Prostate gland (tissue), 2 donors: ENCODE results near the gene SPATA25. TPM values are rescaled to one million over a fixed set of nuclear protein-coding genes. Genes with fewer than 3 reads are reported as not detected.
"Not testable (repeated sequence)": the region's sequence is repeated elsewhere in the genome, so short reads cannot be mapped to it uniquely, and the experiment has no call there.

ENCODE experiments used
- DNase-seq: peaks from one replicate; pipeline ENCODE4 v3.0.0-alpha.2; 2019; ENCODE audit warnings: low spot score
- H3K27ac ChIP-seq, 2 donors: fragments of 200-600 bp; sonication (generic); 2 replicates each; pipeline ENCODE4 v1.5.1; 2017 to 2019
- H3K27me3 ChIP-seq: fragments of 200-600 bp; sonication (generic); replicated peaks from 2 replicates; pipeline ENCODE4 v1.5.1; 2019; ENCODE audit not compliant: insufficient read depth
- H3K36me3 ChIP-seq, 2 donors: fragments of 200-600 bp; sonication (generic); 1 replicate in 1 of 2; 2 replicates in 1 of 2; pipeline versions ENCODE4 v1.5.1 to v1.8.1; 2017 to 2019
- H3K4me1 ChIP-seq: fragments of 200-600 bp; sonication (generic); replicated peaks from 2 replicates; pipeline ENCODE4 v1.5.1; 2019
- H3K4me3 ChIP-seq, 2 donors: fragments of 200-600 bp; sonication (generic); 2 replicates each; pipeline ENCODE4 v1.5.1; 2017 to 2019
- H3K9me3 ChIP-seq: fragments of 200-600 bp; sonication (generic); 2 replicates; pipeline ENCODE4 v1.5.1; 2017
- POLR2A ChIP-seq: fragments of 450-650 bp; IDR thresholded peaks from one replicate; pipeline ENCODE4 v1.6.1; 2016; ENCODE audit warnings: antibody characterized with exemption, mild to moderate bottlenecking
- POLR2AphosphoS5 ChIP-seq: sonication (generic); formaldehyde crosslinking; IDR thresholded peaks from one replicate; pipeline ENCODE4 v1.6.1; 2017; ENCODE audit warnings: antibody characterized with exemption
- WGBS: methylation state at CpG from one replicate; pipeline ENCODE4 v1.1.5; 2018; 5-methylcytosine and 5-hydroxymethylcytosine counted together
- intact Hi-C: fragments of 100-400 bp; cut with DNase I; formaldehyde crosslinking; loops from one replicate; pipeline ENCODE4 v1.14.2; 2022
- total RNA-seq, 2 donors: library from RNA; depleted of rRNA; stranded (reverse); fragments of >200 nt; gene quantifications; one replicate each; pipeline ENCODE4 v1.1.0, GENCODE V29; 2016
- TF ChIP-seq, protein P1 (sequence below), 4 experiments: fragments of 200-600 bp in 2 of 4; fragments of 450-650 bp in 2 of 4; sonication (generic) in 2 of 4; IDR thresholded peaks; 1 replicate in 3 of 4; 2 replicates in 1 of 4; pipeline ENCODE4 v1.5.1; 2016 to 2019; ENCODE audit warnings: antibody characterized with exemption in 4 of 4, mild to moderate bottlenecking in 2 of 4, moderate library complexity in 2 of 4

SPATA25 gene
- total RNA-seq, 2 donors from 2014 or later = 2.0 to 7.4 TPM

DNA sequence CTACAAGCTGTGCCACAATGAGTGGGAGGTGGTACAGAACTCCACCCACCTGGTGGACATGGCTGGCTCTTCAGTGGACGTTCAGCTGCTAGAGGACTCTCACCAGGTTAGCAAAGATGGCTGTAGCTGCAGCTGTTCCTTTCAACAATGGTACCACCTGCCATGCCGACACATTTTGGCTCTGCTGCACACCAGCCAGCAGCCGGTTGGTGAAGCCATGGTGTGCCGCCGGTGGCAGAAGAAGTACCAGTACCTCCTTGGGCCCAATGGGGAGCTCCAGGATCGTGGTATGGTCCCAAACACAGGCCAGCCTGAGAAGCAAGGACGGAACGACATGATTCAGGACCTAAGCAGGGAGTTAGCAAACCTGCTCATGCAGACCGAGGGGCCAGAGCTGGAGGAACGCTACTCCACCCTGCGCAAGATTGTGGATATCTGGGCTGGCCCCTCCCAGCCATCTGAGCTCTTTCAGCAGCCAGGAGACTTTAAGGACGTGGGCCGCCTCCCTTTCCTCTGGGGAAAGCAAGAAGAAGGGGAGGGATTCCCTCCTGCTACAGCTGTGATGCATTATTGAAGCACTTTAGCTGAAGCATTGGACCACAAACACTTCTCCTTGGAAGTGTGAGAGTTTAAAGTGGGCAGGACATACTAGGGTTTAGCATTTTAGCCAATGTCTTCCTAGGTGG lies 9.2 kb downstream of the SPATA25 start:
- H3K4me3 ChIP-seq = no peak overlapping the region
- H3K27ac ChIP-seq = no peak overlapping the region
- H3K27me3 ChIP-seq = no peaks in the 10 kb centered on the region
- H3K4me1 ChIP-seq = no peaks in the 10 kb centered on the region
- no peaks in the 10 kb centered on the region for H3K9me3 ChIP-seq
- WGBS = 86% methylated on average over 13 of the region's 13 CpGs
- peaks cover 0 to 2% of the 10 kb centered on the region in 2 donors for H3K36me3 ChIP-seq
- no peak for DNase-seq
- no peak for TF ChIP-seq POLR2A
- TF ChIP-seq, protein P1, sequence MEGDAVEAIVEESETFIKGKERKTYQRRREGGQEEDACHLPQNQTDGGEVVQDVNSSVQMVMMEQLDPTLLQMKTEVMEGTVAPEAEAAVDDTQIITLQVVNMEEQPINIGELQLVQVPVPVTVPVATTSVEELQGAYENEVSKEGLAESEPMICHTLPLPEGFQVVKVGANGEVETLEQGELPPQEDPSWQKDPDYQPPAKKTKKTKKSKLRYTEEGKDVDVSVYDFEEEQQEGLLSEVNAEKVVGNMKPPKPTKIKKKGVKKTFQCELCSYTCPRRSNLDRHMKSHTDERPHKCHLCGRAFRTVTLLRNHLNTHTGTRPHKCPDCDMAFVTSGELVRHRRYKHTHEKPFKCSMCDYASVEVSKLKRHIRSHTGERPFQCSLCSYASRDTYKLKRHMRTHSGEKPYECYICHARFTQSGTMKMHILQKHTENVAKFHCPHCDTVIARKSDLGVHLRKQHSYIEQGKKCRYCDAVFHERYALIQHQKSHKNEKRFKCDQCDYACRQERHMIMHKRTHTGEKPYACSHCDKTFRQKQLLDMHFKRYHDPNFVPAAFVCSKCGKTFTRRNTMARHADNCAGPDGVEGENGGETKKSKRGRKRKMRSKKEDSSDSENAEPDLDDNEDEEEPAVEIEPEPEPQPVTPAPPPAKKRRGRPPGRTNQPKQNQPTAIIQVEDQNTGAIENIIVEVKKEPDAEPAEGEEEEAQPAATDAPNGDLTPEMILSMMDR (IDR thresholded peaks at IDR 0.05) = no peak
- no peak for TF ChIP-seq POLR2AphosphoS5
- intact Hi-C loops = no loop called here

DNA sequence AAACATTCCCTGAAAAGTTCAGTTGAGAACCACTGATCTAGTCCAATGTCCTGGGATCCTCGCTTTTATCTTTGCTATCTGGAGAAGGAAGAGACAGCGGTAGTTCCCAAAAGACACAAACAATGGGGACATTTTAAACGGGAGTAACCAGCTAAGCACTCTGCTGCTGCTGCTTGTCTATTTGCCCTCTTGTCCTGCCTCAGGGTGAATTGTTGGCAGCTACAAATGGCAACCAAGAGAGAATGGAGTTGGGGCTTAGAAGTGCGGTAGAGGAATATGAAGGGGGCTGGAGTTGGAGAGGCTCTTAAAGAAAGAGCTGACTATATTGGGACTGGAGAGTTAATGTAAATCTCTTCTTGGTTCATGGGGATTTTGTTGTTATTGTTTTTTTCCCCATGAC lies 12.8 kb downstream of the SPATA25 start:
- Histone ChIP-seq H3K36me3 (peaks cover 0 to 2% of the 10 kb centered on the region in 2 donors), H3K27ac (no peak overlapping the region), H3K4me1 (no peaks in the 10 kb centered on the region), H3K9me3 (no peaks in the 10 kb centered on the region), H3K27me3 (no peaks in the 10 kb centered on the region), H3K4me3 (no peak overlapping the region)
- 58% methylated on average over 4 of the region's 4 CpGs for WGBS
- no peak for DNase-seq
- TF ChIP-seq, protein P1 (IDR thresholded peaks at IDR 0.05) = no peak
- no peak for TF ChIP-seq POLR2A
- no peak for TF ChIP-seq POLR2AphosphoS5
- intact Hi-C loops = no loop called here

DNA sequence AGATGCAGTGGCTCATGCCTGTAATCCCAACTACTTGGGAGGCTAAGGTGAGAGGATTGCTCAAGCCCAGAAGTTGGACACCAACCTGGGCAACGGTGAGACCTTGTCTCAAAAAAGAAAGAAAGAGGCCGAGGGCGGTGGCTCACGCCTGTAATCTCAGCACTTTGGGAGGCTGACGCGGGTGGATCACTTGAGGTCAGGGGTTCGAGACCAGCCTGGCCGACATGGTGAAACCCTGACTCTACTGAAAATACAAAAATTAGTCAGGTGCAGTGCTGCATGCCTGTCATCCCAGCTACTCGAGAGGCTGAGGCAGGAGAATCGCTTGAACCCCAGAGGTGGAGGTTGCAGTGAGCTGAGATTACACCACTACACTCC lies 13.3 kb downstream of the SPATA25 start:
- H3K27me3 ChIP-seq, intact Hi-C loops, H3K36me3 ChIP-seq, DNase-seq, H3K9me3 ChIP-seq, H3K27ac ChIP-seq, H3K4me1 ChIP-seq, H3K4me3 ChIP-seq: not testable (repeated sequence)
- WGBS = 96% methylated on average over 10 of the region's 10 CpGs

DNA sequence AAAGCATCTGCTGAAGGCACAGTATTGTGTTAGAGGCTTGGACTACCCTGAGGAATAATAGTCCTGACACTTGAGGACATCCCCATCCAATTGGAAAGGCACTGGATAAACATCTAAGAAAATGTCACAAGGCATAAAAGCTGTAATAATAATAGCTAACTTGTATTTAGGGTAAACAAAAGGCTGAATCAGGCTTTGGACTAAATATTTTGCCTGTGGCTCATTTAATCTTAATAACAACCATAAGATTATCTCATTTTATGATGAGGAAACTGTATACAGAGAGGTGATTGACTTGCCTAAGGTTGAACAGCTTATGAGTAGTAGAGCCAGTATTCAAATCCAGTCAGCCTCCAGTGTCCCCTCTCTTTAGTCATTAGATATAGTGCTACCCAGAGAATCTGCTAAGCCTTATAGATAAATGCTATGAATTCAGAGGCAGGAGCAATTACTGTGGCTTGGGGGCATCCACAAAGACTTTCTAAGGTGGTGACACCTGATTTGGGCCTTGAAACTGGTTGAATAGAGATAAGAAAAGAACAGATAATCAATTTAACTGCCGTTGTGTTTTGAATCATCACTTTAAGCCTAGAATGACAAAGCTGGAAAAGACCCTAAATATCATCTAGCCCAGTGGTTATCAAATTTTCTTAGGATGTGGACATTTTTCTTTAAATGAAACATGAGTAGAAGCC lies 13.9 kb downstream of the SPATA25 start:
- Histone ChIP-seq H3K9me3 (no peaks in the 10 kb centered on the region), H3K27me3 (no peaks in the 10 kb centered on the region), H3K4me3 (no peak overlapping the region)

DNA sequence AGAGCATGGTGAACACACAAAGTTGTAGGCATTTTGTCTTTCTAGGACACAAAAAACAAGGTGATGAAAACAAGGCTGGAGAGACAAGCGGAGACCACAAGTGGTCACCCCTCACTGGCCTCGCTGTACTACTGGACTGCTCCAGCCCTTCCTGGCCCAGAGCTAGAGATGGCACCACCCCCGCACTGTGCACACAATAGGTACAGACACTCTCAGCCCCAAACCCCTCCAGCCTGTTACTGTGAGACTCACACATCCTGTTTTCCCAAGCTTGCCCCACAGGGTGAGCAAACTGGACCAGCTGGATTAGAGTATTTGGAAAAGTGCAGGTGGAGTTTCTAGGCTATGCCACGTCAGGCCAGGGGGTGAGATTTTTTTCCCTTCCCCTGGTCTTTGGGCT lies 14.8 kb downstream of the SPATA25 start:
- no peaks in the 10 kb centered on the region for H3K9me3 ChIP-seq
- WGBS = 72% methylated on average over 4 of the region's 4 CpGs
- H3K27me3 ChIP-seq = no peaks in the 10 kb centered on the region
- H3K36me3 ChIP-seq = peaks cover 0 to 2% of the 10 kb centered on the region in 2 donors
- intact Hi-C loops = no loop called here
- TF ChIP-seq POLR2AphosphoS5 (no peak), POLR2A (no peak)
- TF ChIP-seq, protein P1 (IDR thresholded peaks at IDR 0.05) = no peak
- H3K4me3 ChIP-seq = no peak overlapping the region
- DNase-seq = no peak
- no peaks in the 10 kb centered on the region for H3K4me1 ChIP-seq
- H3K27ac ChIP-seq = no peak overlapping the region

More for the DNA sequence above, 13.9 kb downstream of the SPATA25 start:
- no peak overlapping the region for H3K27ac ChIP-seq
- no peak for DNase-seq
- H3K36me3 ChIP-seq = peaks cover 0 to 2% of the 10 kb centered on the region in 2 donors
- TF ChIP-seq POLR2AphosphoS5 (no peak), POLR2A (no peak)
- TF ChIP-seq, protein P1 (IDR thresholded peaks at IDR 0.05) = no peak
- no peaks in the 10 kb centered on the region for H3K4me1 ChIP-seq
- WGBS = 85% methylated on average over 1 of the region's 1 CpG
- intact Hi-C loops = no loop called here
